ENCODE data around the gene TRAPPC12. TPM values are rescaled to one million over a fixed set of nuclear protein-coding genes. Genes with fewer than 3 reads are reported as not detected.

TRAPPC12 gene
- total RNA-seq, 4 donors from 2014 or later, result 41.3 to 83.6 (median 52.0) TPM

- TF ChIP-seq CTCF (IDR thresholded peaks at IDR 0.05; ENCODE audit: low read depth), result no peak
These were observed 42.8 kb downstream of the TRAPPC12 start for GRCh38 chr2:3422161-3422779.

GRCh38 chr2:3423492-3424170 lies 44.1 kb downstream of the TRAPPC12 start:
- no peak for TF ChIP-seq CTCF (IDR thresholded peaks at IDR 0.05; ENCODE audit: low read depth)

GRCh38 chr2:3424171-3424795 lies 44.8 kb downstream of the TRAPPC12 start:
- no peak for TF ChIP-seq CTCF (IDR thresholded peaks at IDR 0.05; ENCODE audit: low read depth)

GRCh38 chr2:3426615-3427014 lies 47.1 kb downstream of the TRAPPC12 start:
- no peak for TF ChIP-seq CTCF (IDR thresholded peaks at IDR 0.05; ENCODE audit: low read depth)

- no peak for TF ChIP-seq CTCF (IDR thresholded peaks at IDR 0.05; ENCODE audit: low read depth)
These were observed 47.8 kb downstream of the TRAPPC12 start for GRCh38 chr2:3427272-3427671.

- TF ChIP-seq CTCF (IDR thresholded peaks at IDR 0.05; ENCODE audit: low read depth), result no peak
These were observed 49.1 kb downstream of the TRAPPC12 start for GRCh38 chr2:3428577-3428976.

- no peak for TF ChIP-seq CTCF (IDR thresholded peaks at IDR 0.05; ENCODE audit: low read depth)
These were observed 49.6 kb downstream of the TRAPPC12 start for GRCh38 chr2:3429066-3429610.

Measured in subcutaneous adipose tissue (tissue), 4 donors.